ENCODE results near the gene IQCE. TPM values are rescaled to one million over a fixed set of nuclear protein-coding genes. Genes with fewer than 3 reads are reported as not detected.
A peak's percentile ranks its signal among the peaks of the same experiment; 100 is the strongest.

Gene IQCE
- total RNA-seq, 6 donors from 2014 or later, result 18.0 to 51.3 (median 23.9) TPM

DNA sequence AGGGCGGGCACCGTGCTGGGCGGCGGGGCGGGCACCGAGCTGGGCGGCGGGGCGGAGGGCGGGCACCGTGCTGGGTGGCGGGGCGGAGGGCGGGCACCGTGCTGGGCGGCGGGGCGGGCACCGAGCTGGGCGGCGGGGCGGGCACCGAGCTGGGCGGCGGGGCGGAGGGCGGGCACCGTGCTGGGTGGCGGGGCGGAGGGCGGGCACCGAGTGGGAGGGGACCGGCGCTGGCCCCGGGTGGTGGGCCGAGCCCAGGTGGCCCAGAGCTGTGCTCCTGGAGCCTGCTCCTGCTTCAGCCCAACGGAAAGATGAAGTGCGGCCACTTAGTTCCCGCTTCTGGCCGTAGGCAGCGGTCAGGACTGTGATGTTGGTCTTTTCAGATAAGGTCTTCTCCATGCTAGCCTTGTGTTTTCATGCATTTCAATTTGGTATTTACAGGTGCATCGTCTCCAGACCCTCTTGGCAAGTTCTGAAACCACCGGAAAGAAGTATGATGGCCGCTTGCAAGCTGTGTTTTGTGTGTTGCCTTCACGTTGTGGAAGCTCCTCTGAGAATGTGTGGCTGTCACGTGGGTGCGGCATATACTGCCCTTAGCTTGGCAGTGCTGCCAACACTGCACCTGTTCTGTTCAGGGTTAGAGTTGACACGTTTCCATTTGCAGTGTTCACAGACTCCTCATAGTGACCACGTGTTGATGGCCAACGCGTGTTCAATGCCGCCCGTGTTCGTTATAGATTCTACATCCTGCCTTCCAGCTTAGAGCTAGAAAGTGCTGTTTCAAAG lies 25.2 kb downstream of the IQCE start:
- peak in 1 of 2 donors; percentile 37 for DNase-seq
- H3K4me1 ChIP-seq, result no peaks in the 10 kb centered on the region
- H3K9me3 ChIP-seq, result no peaks in the 10 kb centered on the region
- no peak overlapping the region for H3K27ac ChIP-seq
- H3K36me3 ChIP-seq, result peaks cover 4 to 44% (median 28%) of the 10 kb centered on the region in 4 donors
- TF ChIP-seq POLR2AphosphoS5 (IDR thresholded peaks at IDR 0.05) (no peak), EP300 (IDR thresholded peaks at IDR 0.05) (no peak), POLR2A (IDR thresholded peaks at IDR 0.05) (no peak)
- TF ChIP-seq, protein P1, sequence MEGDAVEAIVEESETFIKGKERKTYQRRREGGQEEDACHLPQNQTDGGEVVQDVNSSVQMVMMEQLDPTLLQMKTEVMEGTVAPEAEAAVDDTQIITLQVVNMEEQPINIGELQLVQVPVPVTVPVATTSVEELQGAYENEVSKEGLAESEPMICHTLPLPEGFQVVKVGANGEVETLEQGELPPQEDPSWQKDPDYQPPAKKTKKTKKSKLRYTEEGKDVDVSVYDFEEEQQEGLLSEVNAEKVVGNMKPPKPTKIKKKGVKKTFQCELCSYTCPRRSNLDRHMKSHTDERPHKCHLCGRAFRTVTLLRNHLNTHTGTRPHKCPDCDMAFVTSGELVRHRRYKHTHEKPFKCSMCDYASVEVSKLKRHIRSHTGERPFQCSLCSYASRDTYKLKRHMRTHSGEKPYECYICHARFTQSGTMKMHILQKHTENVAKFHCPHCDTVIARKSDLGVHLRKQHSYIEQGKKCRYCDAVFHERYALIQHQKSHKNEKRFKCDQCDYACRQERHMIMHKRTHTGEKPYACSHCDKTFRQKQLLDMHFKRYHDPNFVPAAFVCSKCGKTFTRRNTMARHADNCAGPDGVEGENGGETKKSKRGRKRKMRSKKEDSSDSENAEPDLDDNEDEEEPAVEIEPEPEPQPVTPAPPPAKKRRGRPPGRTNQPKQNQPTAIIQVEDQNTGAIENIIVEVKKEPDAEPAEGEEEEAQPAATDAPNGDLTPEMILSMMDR (IDR thresholded peaks at IDR 0.05), result no peak
- WGBS, 2 donors, result 94 to 95% methylated on average over 19 to 22 of the region's 54 CpGs
- no peaks in the 10 kb centered on the region for H3K27me3 ChIP-seq
- ATAC-seq (ENCODE audit: low FRiP score in 2 of 2), result no peak
- no peak overlapping the region for H3K4me3 ChIP-seq

DNA sequence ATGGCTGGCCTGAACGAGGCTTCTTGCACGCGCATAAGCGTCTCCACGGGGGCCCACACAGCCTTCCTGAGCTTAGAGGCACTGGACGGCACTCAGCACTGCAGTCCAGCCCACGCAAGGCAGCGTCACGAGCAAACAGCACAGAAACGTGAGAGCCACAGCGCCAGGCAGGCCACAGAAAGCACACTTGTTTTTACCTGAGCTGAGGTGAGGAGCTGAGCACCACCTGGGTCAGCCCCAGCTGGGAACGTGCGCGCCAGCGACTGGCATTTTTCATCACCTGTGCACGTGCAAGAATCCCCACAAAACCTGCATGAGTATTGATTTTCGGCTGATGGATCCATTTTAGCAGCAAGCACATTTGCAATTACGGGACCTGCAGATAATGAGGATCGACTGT lies 26.7 kb downstream of the IQCE start:
- Histone ChIP-seq H3K4me3 (no peak overlapping the region), H3K4me1 (no peaks in the 10 kb centered on the region), H3K27me3 (no peaks in the 10 kb centered on the region), H3K27ac (no peak overlapping the region), H3K36me3 (peaks cover 4 to 48% (median 37%) of the 10 kb centered on the region in 4 donors), H3K9me3 (no peaks in the 10 kb centered on the region)
- ATAC-seq (ENCODE audit: low FRiP score in 2 of 2) (no peak), DNase-seq (no peak)
- 90% methylated on average over 19 of the region's 19 CpGs for whole genome bisulfite sequencing, 2 donors
- TF ChIP-seq POLR2AphosphoS5 (IDR thresholded peaks at IDR 0.05), result no peak
- TF ChIP-seq, protein P1 (IDR thresholded peaks at IDR 0.05), result no peak
- no peak for TF ChIP-seq POLR2A (IDR thresholded peaks at IDR 0.05)
- no peak for TF ChIP-seq EP300 (IDR thresholded peaks at IDR 0.05)

DNA sequence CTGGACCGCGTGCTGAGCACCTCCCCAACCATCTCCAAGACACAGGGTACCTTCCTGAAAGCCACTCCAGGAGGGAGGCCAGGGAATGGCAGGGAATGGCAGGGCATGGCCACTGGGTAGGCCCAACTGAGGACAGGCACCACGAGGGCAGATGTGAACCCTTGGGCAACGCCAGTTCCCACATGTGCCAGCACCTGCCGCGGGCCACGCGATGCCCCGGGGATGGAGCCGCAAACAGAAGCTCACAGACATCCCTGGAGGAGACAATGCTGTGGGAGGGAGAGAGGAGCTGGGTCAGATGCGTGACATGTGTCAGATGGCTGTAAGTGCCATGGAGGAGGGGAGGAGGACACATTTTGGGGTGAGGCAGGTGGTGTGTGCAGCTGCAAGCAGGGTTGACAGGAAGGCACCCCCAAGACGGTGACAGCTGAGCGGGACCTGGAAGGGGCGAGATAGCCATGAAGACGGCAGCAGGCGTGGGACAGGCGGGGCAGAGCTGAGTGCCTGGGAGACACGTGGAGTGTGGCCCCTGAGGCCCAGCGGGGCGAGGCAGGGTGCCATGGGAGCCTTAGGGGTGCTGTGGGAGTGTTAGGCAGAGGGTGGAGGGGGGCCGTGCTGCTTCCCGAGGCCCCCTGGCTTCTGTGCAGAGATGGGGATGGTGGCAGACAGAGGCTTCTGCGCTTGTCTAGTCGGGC lies 27.7 kb downstream of the IQCE start:
- Histone ChIP-seq H3K4me3 (no peak overlapping the region), H3K27me3 (no peaks in the 10 kb centered on the region), H3K27ac (no peak overlapping the region), H3K36me3 (peaks cover 4 to 58% (median 40%) of the 10 kb centered on the region in 4 donors), H3K4me1 (no peaks in the 10 kb centered on the region), H3K9me3 (no peaks in the 10 kb centered on the region)
- TF ChIP-seq EP300 (IDR thresholded peaks at IDR 0.05) (no peak), POLR2AphosphoS5 (IDR thresholded peaks at IDR 0.05) (no peak), POLR2A (IDR thresholded peaks at IDR 0.05) (no peak)
- TF ChIP-seq, protein P1 (IDR thresholded peaks at IDR 0.05), result no peak
- ATAC-seq (ENCODE audit: low FRiP score in 2 of 2) (no peak), DNase-seq (peak in 1 of 2 donors; percentile 76)
- 94 to 96% methylated on average over 20 to 24 of the region's 24 CpGs for WGBS, 2 donors

DNA sequence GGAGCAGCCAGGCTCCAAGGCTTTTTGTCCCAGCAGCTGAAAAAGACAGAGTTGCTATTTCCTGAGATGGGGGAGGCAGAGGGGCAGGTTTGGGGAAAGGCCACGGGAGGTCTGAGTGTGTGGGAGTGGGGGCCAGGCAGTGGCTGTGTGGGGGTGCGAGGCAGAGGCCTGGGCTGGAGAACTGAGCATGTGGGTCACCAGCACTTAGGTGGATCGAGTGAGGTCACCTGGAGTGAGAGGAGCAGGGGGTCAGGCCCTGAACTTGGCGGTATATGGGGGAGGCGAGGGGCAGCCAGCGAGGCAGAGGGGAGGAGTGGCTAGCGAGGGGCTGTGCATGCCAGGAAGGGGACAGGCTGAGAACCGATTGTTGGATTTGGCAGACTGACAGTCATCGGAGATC lies 28.4 kb downstream of the IQCE start:
- H3K27me3 ChIP-seq, result no peaks in the 10 kb centered on the region
- H3K27ac ChIP-seq, result no peak overlapping the region
- H3K36me3 ChIP-seq, result peaks cover 5 to 64% (median 45%) of the 10 kb centered on the region in 4 donors
- ATAC-seq (ENCODE audit: low FRiP score in 2 of 2), result peak in 1 of 2 donors; percentile 56
- TF ChIP-seq POLR2A (IDR thresholded peaks at IDR 0.05), result no peak
- TF ChIP-seq, protein P1 (IDR thresholded peaks at IDR 0.05), result no peak
- TF ChIP-seq POLR2AphosphoS5 (IDR thresholded peaks at IDR 0.05), result no peak
- TF ChIP-seq EP300 (IDR thresholded peaks at IDR 0.05), result no peak
- no peak overlapping the region for H3K4me3 ChIP-seq
- no peaks in the 10 kb centered on the region for H3K4me1 ChIP-seq
- peak in 1 of 2 donors; percentile 38 for DNase-seq
- WGBS, 2 donors, result 89 to 97% methylated on average over 9 of the region's 9 CpGs
- no peaks in the 10 kb centered on the region for H3K9me3 ChIP-seq

Measured in upper lobe of left lung (tissue), 6 donors.